Endothelial cell of umbilical vein (primary cell): ENCODE data around the gene RSPO3. TPM values are rescaled to one million over a fixed set of nuclear protein-coding genes. Genes with fewer than 3 reads are reported as not detected.

Source experiments
- BruUV-seq: library from RNA; stranded (reverse); fragments of 400-500 nt; replicated peaks from 2 replicates; lab custom pipeline; 2021; lab: Mats Ljungman, UMichigan
- CTCF ChIA-PET: fragments of 300-600, 350-600 bp; sonication (Branson Sonifier 250); formaldehyde crosslinking; loops from one replicate; lab custom pipeline; 2021; ENCODE audit warnings: antibody characterized with exemption, inconsistent platforms; lab: Charles Lee
- POLR2A ChIA-PET: fragments of 300-600, 350-600 bp; sonication (Branson Sonifier 250); formaldehyde crosslinking; loops from one replicate; lab custom pipeline; 2021; ENCODE audit warnings: antibody characterized with exemption, inconsistent platforms; lab: Charles Lee
- DNase-seq: peaks from one replicate; pipeline ENCODE4 v3.0.0-alpha.2; 2011; ENCODE audit warnings: low read depth, low spot score
- FAIRE-seq: peaks from 2 replicates; lab custom pipeline; 2011; peaks lifted over from hg19 to GRCh38; lab: Jason Lieb, UNC
- H2AFZ ChIP-seq: 2 replicates; pipeline ENCODE4 v1.6.0; 2012; ENCODE audit warnings: low read depth, low read length, control low read depth, inconsistent platforms
- H3K27ac ChIP-seq: 2 replicates; pipeline ENCODE4 v1.5.1; 2011; ENCODE audit warnings: low read depth, mild to moderate bottlenecking, control low read depth, low read length, moderate library complexity; ENCODE audit not compliant: insufficient read depth
- H3K27me3 ChIP-seq, 2 experiments: 2 replicates each; pipeline versions ENCODE4 v1.6.0 to v1.6.1; 2011; ENCODE audit warnings: low read length in 2 of 2, mixed read lengths in 1 of 2; ENCODE audit not compliant: control insufficient read depth in 2 of 2, insufficient read depth in 2 of 2
- H3K36me3 ChIP-seq, 2 experiments: 2 replicates in 1 of 2; 3 replicates in 1 of 2; pipeline ENCODE4 v1.5.1; 2011; ENCODE audit warnings: low read length in 2 of 2, mild to moderate bottlenecking in 1 of 2, moderate library complexity in 1 of 2; ENCODE audit not compliant: control insufficient read depth in 2 of 2, insufficient read depth in 2 of 2; ENCODE audit errors: extremely low read depth in 1 of 2
- H3K4me1 ChIP-seq: 3 replicates; pipeline ENCODE4 v1.5.1; 2011; ENCODE audit warnings: mild to moderate bottlenecking, low read length; ENCODE audit not compliant: control insufficient read depth, insufficient read depth; ENCODE audit errors: extremely low read depth
- H3K4me2 ChIP-seq: 2 replicates; pipeline ENCODE4 v1.6.1; 2011; ENCODE audit warnings: low read length, control low read depth, mixed read lengths; ENCODE audit not compliant: insufficient read depth
- H3K4me3 ChIP-seq, 3 experiments: fragments of 200-600 bp in 1 of 3; sonication (generic), shearing (Covaris generic) in 1 of 3; replicated peaks in 1 of 3; 2 replicates each; pipeline ENCODE4 v1.5.1; 2011 to 2016; ENCODE audit warnings: control low read depth in 3 of 3, low read length in 3 of 3, mild to moderate bottlenecking in 2 of 3, inconsistent platforms in 1 of 3, low read depth in 1 of 3, moderate library complexity in 1 of 3; ENCODE audit not compliant: insufficient read depth in 1 of 3
- H3K79me2 ChIP-seq: 2 replicates; pipeline ENCODE4 v1.6.0; 2012; ENCODE audit warnings: low read length, inconsistent platforms; ENCODE audit not compliant: control insufficient read depth, insufficient read depth
- H3K9ac ChIP-seq: replicated peaks from 2 replicates; pipeline ENCODE3; 2011; ENCODE audit warnings: low read length, control low read depth; ENCODE audit not compliant: insufficient read depth; ENCODE audit errors: extremely low read depth
- H3K9me1 ChIP-seq: replicated peaks from 3 replicates; pipeline ENCODE4 v1.6.0; 2011; ENCODE audit warnings: mild to moderate bottlenecking, low read length; ENCODE audit not compliant: control insufficient read depth, insufficient read depth; ENCODE audit errors: extremely low read depth
- H3K9me3 ChIP-seq: replicated peaks from 2 replicates; pipeline ENCODE4 v1.5.1; 2012; ENCODE audit warnings: low read length, inconsistent platforms; ENCODE audit not compliant: control insufficient read depth, insufficient read depth
- H4K20me1 ChIP-seq: replicated peaks from 2 replicates; pipeline ENCODE3; 2011; ENCODE audit warnings: mild to moderate bottlenecking, low read length; ENCODE audit not compliant: control insufficient read depth, insufficient read depth; ENCODE audit errors: extremely low read depth
- EZH2 ChIP-seq: IDR thresholded peaks from 2 replicates; pipeline ENCODE4 v1.6.1; 2012; ENCODE audit warnings: borderline replicate concordance, low read depth, mild to moderate bottlenecking, moderate library complexity, low read length, inconsistent platforms; ENCODE audit not compliant: severe bottlenecking
- GATA2 ChIP-seq: IDR thresholded peaks from 2 replicates; pipeline ENCODE4 v1.7.0; 2011; ENCODE audit warnings: low read depth, mild to moderate bottlenecking, moderate library complexity, mixed read lengths, low read length; ENCODE audit not compliant: insufficient read length, insufficient read depth
- JUN ChIP-seq: IDR thresholded peaks from 2 replicates; pipeline ENCODE4 v1.6.1; 2011; ENCODE audit warnings: borderline replicate concordance, low read depth; ENCODE audit not compliant: insufficient read length, insufficient read depth
- MYC ChIP-seq: IDR thresholded peaks from one replicate; pipeline ENCODE4 v1.6.1; 2011; ENCODE audit warnings: mild to moderate bottlenecking, low read depth, low read length
- POLR2A ChIP-seq: IDR thresholded peaks from 2 replicates; pipeline ENCODE4 v1.6.1; 2012; ENCODE audit warnings: low read depth, mild to moderate bottlenecking, control low read depth, low read length
- POLR2AphosphoS5 ChIP-seq: IDR thresholded peaks from 2 replicates; pipeline ENCODE4 v1.6.1; 2012; ENCODE audit warnings: low read depth, mild to moderate bottlenecking, control low read depth, low read length, moderate library complexity; ENCODE audit not compliant: insufficient read depth
- dilution Hi-C: fragments of 300-500 bp; cut with MboI; formaldehyde crosslinking; loops from one replicate; pipeline ENCODE4 v1.15.0; 2019; ENCODE audit warnings: low sequenced_read_pairs; ENCODE audit not compliant: extremely low pct_ligation_motif_present
- intact Hi-C: fragments of 100-400 bp; cut with micrococcal nuclease; formaldehyde crosslinking; loops from one replicate; pipeline ENCODE4 v1.10.0; 2022
- polyA plus RNA-seq, 4 experiments: library from polyadenylated mRNA; depleted of rRNA in 3 of 4; stranded (reverse) in 3 of 4; unstranded in 1 of 4; fragments of >200 nt; gene quantifications; 2 replicates each; pipeline versions ENCODE4 v1.2.1 to v1.2.3, GENCODE V29; 2011 to 2012; ENCODE audit warnings: missing spikeins in 1 of 4
- total RNA-seq: library from RNA; stranded (reverse); gene quantifications from 2 replicates; pipeline ENCODE4 v1.2.3, GENCODE V29; 2021
- TF ChIP-seq, protein P1 (sequence below), 2 donors: IDR thresholded peaks; 1 replicate in 1 of 2; 2 replicates in 1 of 2; pipeline ENCODE4 v1.5.1; 2011; ENCODE audit warnings: low read length in 2 of 2, mild to moderate bottlenecking in 2 of 2, moderate library complexity in 2 of 2, control low read depth in 1 of 2, inconsistent platforms in 1 of 2, low read depth in 1 of 2; ENCODE audit not compliant: insufficient read depth in 1 of 2; ENCODE audit errors: extremely low read depth in 1 of 2

The RSPO3 gene
- total and polyA plus RNA-seq, 2 donors (not counting 3 experiments of a cell fraction or from before 2014, with no cell fraction given) = 1.8 to 11.1 TPM

DNA sequence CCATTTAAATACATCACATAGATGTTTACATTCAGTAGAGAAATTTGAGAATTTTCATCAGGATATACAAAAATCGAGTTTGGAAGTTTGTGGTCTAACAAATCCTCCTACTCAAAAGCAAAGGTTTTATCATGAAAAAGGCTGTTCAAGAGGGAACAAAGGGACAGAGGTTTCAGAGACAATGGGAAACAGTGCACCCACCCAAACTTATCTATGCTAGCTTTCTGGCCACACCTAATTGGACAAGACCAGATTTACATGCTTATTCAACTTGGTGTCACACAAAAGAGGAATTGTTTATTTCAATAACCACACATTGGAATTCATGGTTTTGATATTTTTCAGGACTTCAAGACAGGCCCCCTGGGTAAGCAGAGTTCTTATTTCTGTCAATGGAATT is 28.4 kb upstream of the RSPO3 start:
- CTCF ChIA-PET = no interaction called here
- no peak for DNase-seq
- H3K9me1 ChIP-seq = no peaks in the 10 kb centered on the region
- no peaks in the 10 kb centered on the region for H4K20me1 ChIP-seq
- H3K36me3 ChIP-seq = no peaks in the 10 kb centered on the region
- no peaks in the 10 kb centered on the region for H3K79me2 ChIP-seq
- no peak overlapping the region for H3K27ac ChIP-seq
- H2AFZ ChIP-seq = no peak overlapping the region
- H3K9ac ChIP-seq = no peak overlapping the region
- H3K4me1 ChIP-seq = no peaks in the 10 kb centered on the region
- no peak overlapping the region for H3K4me2 ChIP-seq
- no peaks in the 10 kb centered on the region for H3K27me3 ChIP-seq
- intact Hi-C loops (loop anchor here (2.0 kb wide), 1 partner anchor 69 kb away; no protein-coding TSS in a partner anchor), dilution Hi-C loops (no loop called here)
- no peaks in the 10 kb centered on the region for H3K9me3 ChIP-seq
- no peak for FAIRE-seq
- H3K4me3 ChIP-seq = no peak overlapping the region
- POLR2A ChIA-PET = no interaction called here
- no TSS peak for BruUV-seq
- TF ChIP-seq POLR2A = no peak
- no peak for TF ChIP-seq GATA2
- no peak for TF ChIP-seq EZH2
- TF ChIP-seq, protein P1, sequence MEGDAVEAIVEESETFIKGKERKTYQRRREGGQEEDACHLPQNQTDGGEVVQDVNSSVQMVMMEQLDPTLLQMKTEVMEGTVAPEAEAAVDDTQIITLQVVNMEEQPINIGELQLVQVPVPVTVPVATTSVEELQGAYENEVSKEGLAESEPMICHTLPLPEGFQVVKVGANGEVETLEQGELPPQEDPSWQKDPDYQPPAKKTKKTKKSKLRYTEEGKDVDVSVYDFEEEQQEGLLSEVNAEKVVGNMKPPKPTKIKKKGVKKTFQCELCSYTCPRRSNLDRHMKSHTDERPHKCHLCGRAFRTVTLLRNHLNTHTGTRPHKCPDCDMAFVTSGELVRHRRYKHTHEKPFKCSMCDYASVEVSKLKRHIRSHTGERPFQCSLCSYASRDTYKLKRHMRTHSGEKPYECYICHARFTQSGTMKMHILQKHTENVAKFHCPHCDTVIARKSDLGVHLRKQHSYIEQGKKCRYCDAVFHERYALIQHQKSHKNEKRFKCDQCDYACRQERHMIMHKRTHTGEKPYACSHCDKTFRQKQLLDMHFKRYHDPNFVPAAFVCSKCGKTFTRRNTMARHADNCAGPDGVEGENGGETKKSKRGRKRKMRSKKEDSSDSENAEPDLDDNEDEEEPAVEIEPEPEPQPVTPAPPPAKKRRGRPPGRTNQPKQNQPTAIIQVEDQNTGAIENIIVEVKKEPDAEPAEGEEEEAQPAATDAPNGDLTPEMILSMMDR (IDR thresholded peaks at IDR 0.05; ENCODE audit: extremely low read depth in 1 of 2, insufficient read depth in 1 of 2, low read depth in 1 of 2, low read length in 2 of 2) = no peak
- no peak for TF ChIP-seq POLR2AphosphoS5
- no peak for TF ChIP-seq MYC

DNA sequence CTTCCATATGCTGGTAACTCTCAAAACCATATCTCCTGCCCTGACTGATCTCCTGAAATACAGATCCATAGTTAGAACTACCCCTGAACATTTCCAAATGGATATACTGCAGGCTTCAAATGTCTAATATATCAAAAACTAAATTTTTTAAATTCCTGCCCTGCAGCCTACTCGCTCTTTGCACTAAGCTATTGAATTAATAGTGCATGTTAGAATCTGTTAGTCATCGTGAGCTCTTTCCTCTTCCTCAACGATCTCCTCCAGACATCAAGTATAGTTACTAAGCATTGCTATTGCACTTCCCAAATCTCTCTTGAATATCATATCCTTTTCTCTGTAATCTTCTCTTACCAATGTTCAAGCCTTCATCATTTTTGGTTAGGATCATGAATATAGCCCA is 26.0 kb upstream of the RSPO3 start:
- Histone ChIP-seq H3K4me3 (no peak overlapping the region), H3K4me2 (no peak overlapping the region), H3K27me3 (no peaks in the 10 kb centered on the region), H4K20me1 (no peaks in the 10 kb centered on the region), H3K36me3 (no peaks in the 10 kb centered on the region), H2AFZ (no peak overlapping the region), H3K4me1 (no peaks in the 10 kb centered on the region), H3K27ac (no peak overlapping the region), H3K79me2 (no peaks in the 10 kb centered on the region), H3K9ac (no peak overlapping the region), H3K9me1 (no peaks in the 10 kb centered on the region), H3K9me3 (no peaks in the 10 kb centered on the region)
- intact Hi-C loops (no loop called here), dilution Hi-C loops (no loop called here)
- DNase-seq (no peak), FAIRE-seq (no peak)
- BruUV-seq = no TSS peak
- ChIA-PET CTCF (interaction anchor here (0.6 to 2.6 kb wide), 4 partner anchors 11 to 288 kb away, joined by 3 to 8 read pairs (median 4); no protein-coding TSS in a partner anchor), POLR2A (no interaction called here)
- TF ChIP-seq JUN = no peak
- TF ChIP-seq, protein P1 (IDR thresholded peaks at IDR 0.05; ENCODE audit: extremely low read depth in 1 of 2, insufficient read depth in 1 of 2, low read depth in 1 of 2, low read length in 2 of 2) = no peak
